SK-N-SH treated with all-trans-retinoic acid at 6 μM for 48 hours (cell line): ENCODE data around the gene MAB21L3.

ENCODE experiments used
- GLIS3 ChIP-seq: fragments of 250-450 bp; sonication (Bioruptor Pico); IDR thresholded peaks from 2 replicates; pipeline ENCODE4 v1.5.0; 2020; ENCODE audit warnings: mild to moderate bottlenecking, moderate library complexity
- ISL1 ChIP-seq: fragments of 250-450 bp; sonication (Bioruptor Pico); IDR thresholded peaks from 2 replicates; pipeline ENCODE4 v2.1.2; 2022; ENCODE audit warnings: mild to moderate bottlenecking, moderate library complexity
- PATZ1 ChIP-seq: fragments of 250-450 bp; sonication (Bioruptor Pico); IDR thresholded peaks from 2 replicates; pipeline ENCODE4 v1.8.0; 2020; ENCODE audit warnings: mild to moderate bottlenecking, moderate library complexity, borderline replicate concordance
- RARB ChIP-seq: fragments of 250-450 bp; sonication (Bioruptor Pico); IDR thresholded peaks from 2 replicates; pipeline ENCODE4 v1.8.0; 2021; ENCODE audit warnings: mild to moderate bottlenecking, moderate library complexity
- SNAI2 ChIP-seq: fragments of 250-450 bp; sonication (Bioruptor Pico); IDR thresholded peaks from 2 replicates; pipeline ENCODE4 v1.5.0; 2020; ENCODE audit warnings: mild to moderate bottlenecking, moderate library complexity
- TOX ChIP-seq: fragments of 250-450 bp; sonication (Bioruptor Pico); IDR thresholded peaks from 2 replicates; pipeline ENCODE4 v1.8.0; 2021; ENCODE audit warnings: mild to moderate bottlenecking, moderate library complexity, borderline replicate concordance
- ZNF8 ChIP-seq: fragments of 450-650 bp; formaldehyde crosslinking; IDR thresholded peaks from 2 replicates; pipeline ENCODE4 v1.5.0; 2020; ENCODE audit warnings: mild to moderate bottlenecking, moderate library complexity

- TF ChIP-seq RARB (CRISPR knock-in tag) (no peak), PATZ1 (CRISPR knock-in tag) (no peak), SNAI2 (no peak), GLIS3 (CRISPR knock-in tag) (no peak), TOX (no peak), ZNF8 (CRISPR knock-in tag) (no peak), ISL1 (no peak)
Observed at GRCh38 chr1:116169898-116170297, 58.7 kb downstream of the MAB21L3 start.
